ENCODE data around the gene BCR. TPM values are rescaled to one million over a fixed set of nuclear protein-coding genes. Genes with fewer than 3 reads are reported as not detected.

Gene BCR
- total RNA-seq, 1 donor from 2014 or later = 92.6 TPM

GRCh38 chr22:23169043-23169406 is 11.3 kb upstream of the BCR start:
- Mint-ChIP-seq H3K27me3 (ENCODE audit: unreplicated experiment) (no peaks in the 10 kb centered on the region), H3K4me1 (ENCODE audit: unreplicated experiment) (no peaks in the 10 kb centered on the region)

GRCh38 chr22:23175817-23176644 is 4.3 kb upstream of the BCR start:
- H3K4me3 Mint-ChIP-seq (ENCODE audit: unreplicated experiment) = peak overlapping the region; percentile 1
- peaks cover 13% of the 10 kb centered on the region for H3K36me3 Mint-ChIP-seq (ENCODE audit: low read depth, unreplicated experiment)
- TF ChIP-seq CTCF (IDR thresholded peaks at IDR 0.05; ENCODE audit: unreplicated experiment) = no peak
- H3K27me3 Mint-ChIP-seq (ENCODE audit: unreplicated experiment) = peaks cover 11% of the 10 kb centered on the region
- H3K27ac Mint-ChIP-seq (ENCODE audit: unreplicated experiment) = no peak overlapping the region
- H3K4me1 Mint-ChIP-seq (ENCODE audit: unreplicated experiment) = peaks cover 13% of the 10 kb centered on the region
- peaks cover 13% of the 10 kb centered on the region for H3K9me3 Mint-ChIP-seq (ENCODE audit: unreplicated experiment)
- no peak for DNase-seq (ENCODE audit: low spot score)

More at GRCh38 chr22:23169043-23169406, 11.3 kb upstream of the BCR start:
- TF ChIP-seq CTCF (IDR thresholded peaks at IDR 0.05; ENCODE audit: unreplicated experiment) = no peak
- DNase-seq (ENCODE audit: low spot score) = no peak
- H3K4me3 Mint-ChIP-seq (ENCODE audit: unreplicated experiment) = no peak overlapping the region
- H3K9me3 Mint-ChIP-seq (ENCODE audit: unreplicated experiment) = no peaks in the 10 kb centered on the region
- peaks cover 3% of the 10 kb centered on the region for H3K36me3 Mint-ChIP-seq (ENCODE audit: low read depth, unreplicated experiment)
- no peak overlapping the region for H3K27ac Mint-ChIP-seq (ENCODE audit: unreplicated experiment)

- peaks cover 13% of the 10 kb centered on the region for H3K4me1 Mint-ChIP-seq (ENCODE audit: unreplicated experiment)
- peaks cover 13% of the 10 kb centered on the region for H3K9me3 Mint-ChIP-seq (ENCODE audit: unreplicated experiment)
- no peak overlapping the region for H3K27ac Mint-ChIP-seq (ENCODE audit: unreplicated experiment)
- DNase-seq (ENCODE audit: low spot score) = no peak
- H3K27me3 Mint-ChIP-seq (ENCODE audit: unreplicated experiment) = peaks cover 11% of the 10 kb centered on the region
- H3K36me3 Mint-ChIP-seq (ENCODE audit: low read depth, unreplicated experiment) = peaks cover 13% of the 10 kb centered on the region
- peak overlapping the region; percentile 1 for H3K4me3 Mint-ChIP-seq (ENCODE audit: unreplicated experiment)
- TF ChIP-seq CTCF (IDR thresholded peaks at IDR 0.05; ENCODE audit: unreplicated experiment) = no peak
These were observed 3.7 kb upstream of the BCR start for GRCh38 chr22:23176645-23177027.

GRCh38 chr22:23177197-23177596 is 3.1 kb upstream of the BCR start:
- H3K36me3 Mint-ChIP-seq (ENCODE audit: low read depth, unreplicated experiment) = peaks cover 13% of the 10 kb centered on the region
- peaks cover 11% of the 10 kb centered on the region for H3K27me3 Mint-ChIP-seq (ENCODE audit: unreplicated experiment)
- peaks cover 18% of the 10 kb centered on the region for H3K4me1 Mint-ChIP-seq (ENCODE audit: unreplicated experiment)
- no peak for DNase-seq (ENCODE audit: low spot score)
- peak overlapping the region; percentile 26 for H3K27ac Mint-ChIP-seq (ENCODE audit: unreplicated experiment)
- peaks cover 13% of the 10 kb centered on the region for H3K9me3 Mint-ChIP-seq (ENCODE audit: unreplicated experiment)
- TF ChIP-seq CTCF (IDR thresholded peaks at IDR 0.05; ENCODE audit: unreplicated experiment) = no peak
- peak overlapping the region; percentile 78 for H3K4me3 Mint-ChIP-seq (ENCODE audit: unreplicated experiment)

GRCh38 chr22:23178512-23179254 is 1.6 kb upstream of the BCR start:
- Mint-ChIP-seq H3K36me3 (ENCODE audit: low read depth, unreplicated experiment) (peaks cover 17% of the 10 kb centered on the region), H3K9me3 (ENCODE audit: unreplicated experiment) (peaks cover 13% of the 10 kb centered on the region), H3K4me3 (ENCODE audit: unreplicated experiment) (peak overlapping the region; percentile 8), H3K27me3 (ENCODE audit: unreplicated experiment) (peaks cover 11% of the 10 kb centered on the region), H3K4me1 (ENCODE audit: unreplicated experiment) (peaks cover 33% of the 10 kb centered on the region), H3K27ac (ENCODE audit: unreplicated experiment) (peak overlapping the region; percentile 16)
- peak; percentile 87 for TF ChIP-seq CTCF (IDR thresholded peaks at IDR 0.05; ENCODE audit: unreplicated experiment)
- peak; percentile 81 for DNase-seq (ENCODE audit: low spot score)

All from endothelial cell (in vitro differentiated cells).